Stimulated activated CD8-positive, alpha-beta memory T cell treated with anti-CD3 and anti-CD28 coated beads, Interleukin-12 subunit alpha, Interleukin-12 subunit beta, amount 100 ng/mL, for 4 hours (primary cell): ENCODE data around the gene PLEKHS1.

Experiments used
- DNase-seq: peaks from one replicate; pipeline ENCODE4 v3.0.0-alpha.2; 2020; ENCODE audit warnings: low read depth

PLEKHS1 gene

DNA sequence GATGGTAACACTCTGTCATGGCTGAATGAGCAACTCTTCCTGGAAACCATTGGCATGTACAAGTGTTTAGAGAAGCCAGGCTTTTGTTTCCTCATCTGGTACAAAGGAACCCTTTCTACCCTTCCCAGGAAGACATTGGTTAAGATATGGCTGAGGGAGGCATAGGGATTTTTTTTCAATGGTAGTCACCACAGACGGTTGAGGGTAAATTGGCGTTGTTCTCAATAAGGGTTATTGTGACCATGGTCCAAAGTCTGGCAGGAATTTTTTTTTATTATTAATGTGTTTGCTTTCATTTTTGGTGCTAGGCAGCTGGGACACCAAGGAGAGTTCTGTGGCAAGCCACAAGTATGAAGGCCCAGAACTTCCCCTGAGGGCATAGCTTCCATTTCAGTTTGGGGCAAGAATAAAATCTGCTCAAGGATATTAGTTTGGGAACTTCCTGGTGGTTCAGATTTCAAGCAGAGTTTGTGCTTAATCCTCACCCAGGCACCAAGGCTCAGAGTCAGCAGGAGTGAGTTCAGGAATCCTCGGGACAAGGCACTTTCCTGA, at the start of gene PLEKHS1:
TSS of gene PLEKHS1 (plus strand) at position 502 of the 552 bp plus-strand sequence. CDS start 3,596 bp downstream, outside the sequence.
- DNase-seq = no peak

GRCh38 chr10:113704637-113705343, 46.7 kb upstream of the PLEKHS1 start:
- DNase-seq = no peak

DNA sequence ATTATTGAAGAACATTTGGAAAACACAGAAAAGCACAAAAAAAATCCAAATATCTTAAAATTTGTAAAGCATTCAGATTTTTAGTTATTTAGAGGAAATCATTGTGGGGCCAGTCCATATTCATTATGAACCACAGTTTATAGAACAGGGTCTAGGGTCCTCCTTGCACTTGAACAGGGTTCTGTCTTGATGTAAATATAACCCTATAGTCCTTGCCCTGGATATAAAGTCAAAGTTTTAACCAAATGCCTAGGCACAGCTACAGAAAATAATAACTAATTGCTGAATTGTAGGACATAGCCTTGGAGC, 46.2 kb upstream of the PLEKHS1 start:
- DNase-seq = no peak

GRCh38 chr10:113706623-113707022, 44.9 kb upstream of the PLEKHS1 start:
- DNase-seq = no peak

GRCh38 chr10:113708640-113709039, 42.8 kb upstream of the PLEKHS1 start:
- DNase-seq = no peak

DNA sequence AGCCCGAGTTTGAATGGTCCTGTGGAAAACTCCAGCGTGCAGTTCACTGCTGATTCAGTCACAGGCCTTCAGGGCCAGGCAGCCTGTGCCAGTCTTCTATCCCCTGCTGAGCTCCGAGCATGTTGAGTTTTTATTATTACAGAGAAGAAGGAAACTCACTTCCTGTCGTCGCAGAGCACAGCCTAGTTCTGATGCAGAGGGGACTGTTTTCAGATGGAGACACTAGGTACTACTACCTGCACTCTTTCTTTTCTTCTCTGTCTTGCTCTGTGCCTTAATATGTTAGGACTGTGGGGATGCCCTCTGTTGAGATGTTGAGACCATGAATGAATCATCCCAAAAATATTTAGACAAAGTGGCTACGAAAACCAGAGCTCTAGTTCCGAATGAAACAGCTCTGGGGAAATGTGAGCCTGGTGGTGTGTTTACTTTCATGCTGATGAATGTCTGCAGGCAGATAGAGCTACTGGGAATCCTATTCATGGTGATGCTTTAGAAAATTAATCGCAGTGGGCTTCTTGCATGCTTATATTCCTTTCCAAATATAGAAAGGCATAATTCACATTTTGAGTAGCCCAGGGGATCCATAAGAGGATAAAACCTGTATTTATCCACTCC, 42.2 kb upstream of the PLEKHS1 start:
- no peak for DNase-seq

GRCh38 chr10:113711142-113711541, 40.3 kb upstream of the PLEKHS1 start:
- DNase-seq = no peak

GRCh38 chr10:113712024-113712423, 39.5 kb upstream of the PLEKHS1 start:
- DNase-seq = no peak

- no peak for DNase-seq
Observed at GRCh38 chr10:113712755-113713639, 38.5 kb upstream of the PLEKHS1 start.

DNA sequence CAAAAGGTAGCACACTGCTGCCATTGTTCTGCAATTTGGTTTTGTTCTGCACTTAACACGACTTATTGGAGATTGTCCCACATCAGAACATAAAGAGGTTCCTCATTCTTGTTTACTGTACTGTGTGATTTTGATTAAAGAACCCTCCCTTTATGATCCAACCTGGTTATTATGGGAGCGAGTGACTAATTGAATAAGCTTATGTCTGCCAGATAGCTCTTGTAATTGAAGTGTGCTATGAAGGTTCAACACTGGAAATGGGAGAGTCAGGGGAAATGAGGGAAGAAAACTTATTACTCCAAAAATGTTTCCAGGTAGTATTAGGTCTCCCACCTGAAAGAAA, 37.9 kb upstream of the PLEKHS1 start:
- no peak for DNase-seq

DNA sequence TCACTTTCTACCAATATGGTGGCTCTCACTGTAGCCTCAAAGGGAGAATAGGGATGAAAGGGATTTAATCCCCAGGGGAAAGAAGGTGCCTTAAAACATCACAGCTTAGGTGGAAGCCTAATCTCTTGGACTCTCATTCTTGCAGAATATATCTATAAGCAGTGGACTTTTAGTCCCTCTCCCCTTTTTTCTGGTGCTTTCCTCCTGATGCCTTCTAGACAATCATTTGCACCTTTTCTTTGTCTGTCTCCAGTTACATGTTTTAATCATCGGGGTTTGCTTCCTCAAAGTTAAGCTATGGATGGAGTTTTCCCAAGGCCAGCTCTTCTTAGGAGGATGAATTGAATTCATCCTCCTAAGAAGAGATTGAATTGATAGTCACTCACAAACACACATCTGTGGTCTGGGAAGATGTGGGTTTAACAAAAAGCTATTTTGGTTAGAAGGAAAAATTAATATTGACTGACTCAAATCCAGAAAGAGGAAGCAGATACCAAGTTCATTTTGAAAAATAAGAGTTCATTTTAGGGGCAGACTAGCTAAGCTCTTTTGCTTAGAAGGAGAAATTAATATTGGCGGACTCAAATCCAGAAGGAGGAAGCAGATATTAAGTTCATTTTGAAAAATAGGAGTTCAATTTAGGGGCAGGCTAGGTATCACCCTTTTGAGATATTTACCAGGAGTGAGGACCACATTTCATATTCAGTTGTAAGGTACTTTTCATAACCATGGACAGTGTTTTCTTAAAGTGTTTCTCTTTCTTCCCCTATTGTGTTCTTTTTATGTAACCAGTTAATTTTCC, 35.2 kb upstream of the PLEKHS1 start:
- DNase-seq = no peak

- no peak for DNase-seq
Observed at GRCh38 chr10:113718969-113719822, 32.3 kb upstream of the PLEKHS1 start.

- no peak for DNase-seq
Observed at GRCh38 chr10:113720386-113720785, 31.1 kb upstream of the PLEKHS1 start.

- no peak for DNase-seq
Observed at GRCh38 chr10:113732160-113732881, 19.2 kb upstream of the PLEKHS1 start.

GRCh38 chr10:113732966-113733365, 18.5 kb upstream of the PLEKHS1 start:
- no peak for DNase-seq

- DNase-seq = no peak
Observed at GRCh38 chr10:113733635-113734034, 17.8 kb upstream of the PLEKHS1 start.

GRCh38 chr10:113735913-113736312, 15.6 kb upstream of the PLEKHS1 start:
- DNase-seq = no peak

DNA sequence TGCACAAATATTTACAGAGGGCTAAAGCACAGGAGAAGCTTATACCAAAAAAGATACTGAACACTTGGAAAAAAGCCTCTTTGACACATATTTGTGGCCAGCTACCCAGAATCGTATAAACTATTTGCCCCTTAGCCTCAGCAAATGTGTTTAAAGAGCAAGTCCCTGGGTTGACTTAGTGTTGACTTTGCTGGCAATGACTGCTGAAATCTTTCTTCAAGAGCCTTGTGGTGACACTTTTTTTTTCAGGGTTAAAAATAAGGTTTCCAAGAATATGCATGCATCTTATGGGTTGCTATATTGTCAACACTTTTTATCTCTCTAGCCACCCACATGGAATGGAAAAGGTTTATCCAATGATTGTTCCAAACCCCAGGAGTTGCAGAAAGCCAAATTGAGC, 14.9 kb upstream of the PLEKHS1 start:
- no peak for DNase-seq

DNA sequence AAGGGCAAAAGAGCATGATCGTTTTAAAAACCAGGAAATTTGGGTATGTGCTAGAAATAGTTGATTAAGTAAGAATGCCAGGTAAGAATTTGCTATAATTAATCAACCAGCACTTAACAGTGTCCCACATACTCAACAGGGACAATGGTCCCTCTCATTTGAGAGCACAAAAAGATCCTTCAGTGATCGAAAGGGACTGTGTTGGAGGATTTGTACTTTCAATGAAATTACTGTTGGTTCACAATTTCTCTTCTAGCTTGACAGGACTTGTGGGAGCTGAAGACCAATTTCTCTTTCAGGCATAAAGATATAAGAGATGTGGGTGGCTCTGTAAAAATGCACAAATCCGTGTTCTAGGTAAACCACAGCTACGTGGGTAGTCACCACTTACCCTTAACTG, 12.5 kb upstream of the PLEKHS1 start:
- DNase-seq = no peak

DNA sequence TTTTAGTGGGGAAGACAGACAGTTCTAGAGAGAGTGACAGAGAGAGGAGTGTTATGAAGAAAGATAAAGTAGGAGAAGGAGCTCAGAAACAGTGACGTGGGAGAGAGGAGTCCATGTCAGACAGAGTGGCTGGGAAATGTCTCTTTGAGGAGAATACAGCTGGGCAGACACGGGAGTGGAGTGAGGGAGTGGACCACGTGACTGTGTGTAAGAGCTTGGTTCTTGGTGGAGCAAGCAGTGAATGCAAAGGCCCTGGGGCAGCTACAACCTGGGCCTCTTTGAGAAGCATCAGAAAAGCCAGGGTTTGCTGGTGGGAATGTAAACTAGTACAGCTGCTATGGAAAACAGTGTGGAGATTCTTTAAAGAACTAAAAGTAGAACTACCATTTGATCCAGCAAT, 11.9 kb upstream of the PLEKHS1 start:
- no peak for DNase-seq
